Ectodermal cell (in vitro differentiated cells): Measurements from ENCODE around the gene SIM1.
A peak's percentile ranks its signal among the peaks of the same experiment; 100 is the strongest.

Source experiments
- H3K27ac ChIP-seq: 2 replicates; pipeline ENCODE4 v1.7.0; 2013; ENCODE audit warnings: mild to moderate bottlenecking, low read depth, low read length; ENCODE audit not compliant: insufficient read depth, poor library complexity, severe bottlenecking
- H3K27me3 ChIP-seq: 2 replicates; pipeline ENCODE4 v1.7.0; 2013; ENCODE audit warnings: mild to moderate bottlenecking, low read length; ENCODE audit not compliant: insufficient read depth, control insufficient read depth, poor library complexity, severe bottlenecking
- H3K36me3 ChIP-seq: one replicate; pipeline ENCODE4 v1.7.0; 2013; ENCODE audit warnings: low read length; ENCODE audit not compliant: control insufficient read depth, insufficient read depth
- H3K4me1 ChIP-seq: one replicate; pipeline ENCODE4 v1.7.0; 2013; ENCODE audit warnings: low read length; ENCODE audit not compliant: control insufficient read depth, insufficient read depth
- H3K4me3 ChIP-seq: 2 replicates; pipeline ENCODE4 v1.7.0; 2013; ENCODE audit warnings: low read depth, low read length, control low read depth; ENCODE audit not compliant: insufficient read depth
- H3K9me3 ChIP-seq: 2 replicates; pipeline ENCODE4 v1.7.0; 2013; ENCODE audit warnings: mild to moderate bottlenecking, low read length, moderate library complexity; ENCODE audit not compliant: control insufficient read depth
- WGBS, 2 experiments: methylation state at CpG; one replicate each; pipeline ENCODE4 v1.1.7; 2013; ENCODE audit warnings: missing lambda C conversion rate in 2 of 2; 5-methylcytosine and 5-hydroxymethylcytosine counted together

Gene SIM1

GRCh38 chr6:100447081-100447899 lies 17.4 kb downstream of the SIM1 start:
- Histone ChIP-seq H3K36me3 (no peaks in the 10 kb centered on the region), H3K27me3 (peaks cover 93% of the 10 kb centered on the region), H3K27ac (no peak overlapping the region), H3K4me3 (no peak overlapping the region), H3K4me1 (peaks cover 10% of the 10 kb centered on the region), H3K9me3 (no peaks in the 10 kb centered on the region)
- 1 to 3% methylated on average over 38 of the region's 38 CpGs for WGBS, 2 experiments

- WGBS, 2 experiments = 9 to 10% methylated on average over 21 to 22 of the region's 23 CpGs
- H3K4me1 ChIP-seq = peaks cover 10% of the 10 kb centered on the region
- no peak overlapping the region for H3K4me3 ChIP-seq
- no peaks in the 10 kb centered on the region for H3K9me3 ChIP-seq
- H3K27ac ChIP-seq = no peak overlapping the region
- H3K36me3 ChIP-seq = no peaks in the 10 kb centered on the region
- H3K27me3 ChIP-seq = peaks cover 84% of the 10 kb centered on the region
Observed at GRCh38 chr6:100446115-100447080, 18.3 kb downstream of the SIM1 start.

- no peak overlapping the region for H3K4me3 ChIP-seq
- 100% methylated on average over 2 of the region's 3 CpGs; no CpG with 5 or more reads in 1 of the 2 experiments for WGBS, 2 experiments
- no peak overlapping the region for H3K27ac ChIP-seq
- no peaks in the 10 kb centered on the region for H3K9me3 ChIP-seq
- peaks cover 10% of the 10 kb centered on the region for H3K4me1 ChIP-seq
- no peaks in the 10 kb centered on the region for H3K36me3 ChIP-seq
- peaks cover 75% of the 10 kb centered on the region for H3K27me3 ChIP-seq
Observed at GRCh38 chr6:100445512-100445911, 19.2 kb downstream of the SIM1 start.

- Histone ChIP-seq H3K27me3 (peaks cover 29% of the 10 kb centered on the region), H3K4me1 (peaks cover under 1% of the 10 kb centered on the region), H3K9me3 (no peaks in the 10 kb centered on the region), H3K4me3 (no peak overlapping the region), H3K36me3 (no peaks in the 10 kb centered on the region), H3K27ac (no peak overlapping the region)
- WGBS, 2 experiments = 92 to 100% methylated on average over 1 of the region's 1 CpG
Observed at GRCh38 chr6:100440935-100441334, 23.8 kb downstream of the SIM1 start.

GRCh38 chr6:100435299-100435698 lies 29.4 kb downstream of the SIM1 start:
- no peak overlapping the region for H3K4me3 ChIP-seq
- H3K27ac ChIP-seq = no peak overlapping the region
- H3K9me3 ChIP-seq = no peaks in the 10 kb centered on the region
- no peaks in the 10 kb centered on the region for H3K36me3 ChIP-seq
- peaks cover 11% of the 10 kb centered on the region for H3K4me1 ChIP-seq
- H3K27me3 ChIP-seq = no peaks in the 10 kb centered on the region
- WGBS, 2 experiments = 46 to 59% methylated on average over 3 of the region's 3 CpGs

GRCh38 chr6:100433726-100434435 lies 30.8 kb downstream of the SIM1 start:
- Histone ChIP-seq H3K27me3 (no peaks in the 10 kb centered on the region), H3K36me3 (no peaks in the 10 kb centered on the region), H3K27ac (peak overlapping the region; percentile 3), H3K4me1 (peaks cover 11% of the 10 kb centered on the region), H3K9me3 (no peaks in the 10 kb centered on the region), H3K4me3 (no peak overlapping the region)
- WGBS, 2 experiments = 38 to 48% methylated on average over 4 of the region's 5 CpGs

GRCh38 chr6:100432136-100432535 lies 32.6 kb downstream of the SIM1 start:
- H3K27ac ChIP-seq = no peak overlapping the region
- no peaks in the 10 kb centered on the region for H3K27me3 ChIP-seq
- H3K4me1 ChIP-seq = peaks cover 15% of the 10 kb centered on the region
- no peaks in the 10 kb centered on the region for H3K36me3 ChIP-seq
- WGBS, 2 experiments = 80 to 86% methylated on average over 3 of the region's 3 CpGs
- no peaks in the 10 kb centered on the region for H3K9me3 ChIP-seq
- no peak overlapping the region for H3K4me3 ChIP-seq

- Histone ChIP-seq H3K27ac (no peak overlapping the region), H3K27me3 (no peaks in the 10 kb centered on the region), H3K9me3 (no peaks in the 10 kb centered on the region), H3K4me1 (peaks cover 27% of the 10 kb centered on the region), H3K4me3 (no peak overlapping the region), H3K36me3 (no peaks in the 10 kb centered on the region)
- 42 to 83% methylated on average over 1 to 3 of the region's 3 CpGs for WGBS, 2 experiments
Observed at GRCh38 chr6:100430962-100431361, 33.8 kb downstream of the SIM1 start.

- H3K36me3 ChIP-seq = no peaks in the 10 kb centered on the region
- H3K27me3 ChIP-seq = no peaks in the 10 kb centered on the region
- no peaks in the 10 kb centered on the region for H3K9me3 ChIP-seq
- no peak overlapping the region for H3K27ac ChIP-seq
- no peak overlapping the region for H3K4me3 ChIP-seq
- H3K4me1 ChIP-seq = peaks cover 16% of the 10 kb centered on the region
Observed at GRCh38 chr6:100427452-100427851, 37.3 kb downstream of the SIM1 start.
